ENCODE results near the gene DIP2C. TPM values are rescaled to one million over a fixed set of nuclear protein-coding genes. Genes with fewer than 3 reads are reported as not detected.

DIP2C gene
- total RNA-seq, 2 donors from 2014 or later: 21.1 to 23.8 TPM

DNA sequence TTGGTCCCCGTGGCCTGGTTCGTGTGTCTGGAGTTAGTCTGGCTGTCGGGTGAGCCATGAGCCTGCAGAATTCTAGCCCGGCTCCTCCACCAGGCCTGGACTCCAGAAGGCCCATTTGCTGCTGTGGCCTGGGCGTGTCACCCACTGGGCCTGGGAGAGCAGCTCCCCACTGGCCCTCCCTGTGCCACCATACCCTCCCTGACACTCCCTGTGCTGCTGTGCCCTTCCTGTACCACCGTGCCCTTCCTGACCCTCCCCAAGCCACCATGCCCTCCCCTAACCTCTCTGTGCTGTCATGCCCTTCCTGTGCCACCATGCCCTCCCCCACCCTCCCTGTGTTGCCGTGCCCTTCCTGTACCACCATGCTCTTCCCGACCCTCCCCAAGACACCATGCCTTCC, 39.1 kb upstream of the DIP2C start:
- DNase-seq (ENCODE audit: low spot score): no peak
- H3K27ac ChIP-seq: no peak overlapping the region
- H3K9me3 ChIP-seq: no peaks in the 10 kb centered on the region
- H3K36me3 ChIP-seq: no peaks in the 10 kb centered on the region
- H3K27me3 ChIP-seq: no peaks in the 10 kb centered on the region
- TF ChIP-seq, protein P1, sequence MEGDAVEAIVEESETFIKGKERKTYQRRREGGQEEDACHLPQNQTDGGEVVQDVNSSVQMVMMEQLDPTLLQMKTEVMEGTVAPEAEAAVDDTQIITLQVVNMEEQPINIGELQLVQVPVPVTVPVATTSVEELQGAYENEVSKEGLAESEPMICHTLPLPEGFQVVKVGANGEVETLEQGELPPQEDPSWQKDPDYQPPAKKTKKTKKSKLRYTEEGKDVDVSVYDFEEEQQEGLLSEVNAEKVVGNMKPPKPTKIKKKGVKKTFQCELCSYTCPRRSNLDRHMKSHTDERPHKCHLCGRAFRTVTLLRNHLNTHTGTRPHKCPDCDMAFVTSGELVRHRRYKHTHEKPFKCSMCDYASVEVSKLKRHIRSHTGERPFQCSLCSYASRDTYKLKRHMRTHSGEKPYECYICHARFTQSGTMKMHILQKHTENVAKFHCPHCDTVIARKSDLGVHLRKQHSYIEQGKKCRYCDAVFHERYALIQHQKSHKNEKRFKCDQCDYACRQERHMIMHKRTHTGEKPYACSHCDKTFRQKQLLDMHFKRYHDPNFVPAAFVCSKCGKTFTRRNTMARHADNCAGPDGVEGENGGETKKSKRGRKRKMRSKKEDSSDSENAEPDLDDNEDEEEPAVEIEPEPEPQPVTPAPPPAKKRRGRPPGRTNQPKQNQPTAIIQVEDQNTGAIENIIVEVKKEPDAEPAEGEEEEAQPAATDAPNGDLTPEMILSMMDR (IDR thresholded peaks at IDR 0.05): no peak
- H3K4me3 ChIP-seq: no peak overlapping the region
- H3K4me1 ChIP-seq: no peaks in the 10 kb centered on the region

DNA sequence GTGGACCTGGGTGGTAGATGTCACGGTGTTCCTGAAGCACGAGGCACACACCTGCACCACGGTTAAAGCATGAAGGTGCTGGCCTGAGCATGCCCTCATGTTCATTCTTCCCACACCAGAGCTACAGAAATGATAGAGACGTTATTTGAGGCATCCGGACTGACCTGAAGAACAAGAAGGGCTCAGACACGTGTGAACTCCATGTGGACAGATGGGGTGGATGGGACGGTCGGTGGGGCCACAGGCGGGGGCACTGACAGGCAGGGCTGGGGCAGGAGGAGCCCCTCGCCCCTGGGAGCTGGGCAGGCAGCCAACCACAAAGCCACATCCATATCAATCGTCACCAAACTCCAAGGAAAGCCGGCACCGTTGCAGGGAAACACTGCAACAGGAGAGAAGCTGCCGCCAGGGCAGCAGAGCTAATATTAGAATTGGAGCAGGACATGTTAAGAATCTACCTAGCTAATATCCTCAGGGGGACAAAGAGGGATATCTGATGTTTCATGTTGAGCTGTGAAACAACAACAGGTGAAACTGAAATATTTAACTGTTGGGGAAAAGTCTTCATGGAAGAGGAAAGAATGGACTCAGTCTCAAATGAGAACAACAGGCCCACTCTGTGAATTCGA, 37.8 kb upstream of the DIP2C start:
- no peak overlapping the region for H3K27ac ChIP-seq
- H3K27me3 ChIP-seq: no peaks in the 10 kb centered on the region
- no peaks in the 10 kb centered on the region for H3K9me3 ChIP-seq
- TF ChIP-seq, protein P1 (IDR thresholded peaks at IDR 0.05): no peak
- no peak overlapping the region for H3K4me3 ChIP-seq
- no peaks in the 10 kb centered on the region for H3K4me1 ChIP-seq
- no peak for DNase-seq (ENCODE audit: low spot score)
- no peaks in the 10 kb centered on the region for H3K36me3 ChIP-seq

GRCh38 chr10:725786-726185, 36.3 kb upstream of the DIP2C start:
- no peak for DNase-seq (ENCODE audit: low spot score)
- Histone ChIP-seq H3K4me1 (no peaks in the 10 kb centered on the region), H3K27ac (no peak overlapping the region), H3K4me3 (no peak overlapping the region), H3K36me3 (no peaks in the 10 kb centered on the region), H3K27me3 (no peaks in the 10 kb centered on the region), H3K9me3 (no peaks in the 10 kb centered on the region)
- TF ChIP-seq, protein P1 (IDR thresholded peaks at IDR 0.05): no peak

DNA sequence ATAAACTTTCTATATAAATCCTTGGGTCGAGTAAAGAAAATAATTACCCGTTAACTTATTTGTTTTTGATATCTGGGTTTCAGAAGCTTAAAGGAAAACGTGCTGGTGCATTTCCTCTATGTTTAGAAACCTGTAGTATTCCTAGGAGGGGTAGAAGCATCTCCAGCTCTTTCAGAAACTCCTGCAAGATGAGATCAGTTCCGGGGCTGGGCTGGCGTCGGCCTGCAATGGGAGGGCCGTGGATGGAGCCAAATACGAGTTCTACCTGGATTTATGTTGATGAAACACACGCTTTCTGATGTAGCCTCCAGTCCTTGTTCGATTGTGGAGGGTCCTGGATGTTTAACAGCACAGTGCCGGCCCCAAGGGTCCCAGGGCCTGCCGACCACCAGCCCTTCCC, 35.8 kb upstream of the DIP2C start:
- TF ChIP-seq, protein P1 (IDR thresholded peaks at IDR 0.05): no peak
- Histone ChIP-seq H3K9me3 (no peaks in the 10 kb centered on the region), H3K27ac (no peak overlapping the region), H3K4me3 (no peak overlapping the region), H3K4me1 (no peaks in the 10 kb centered on the region), H3K27me3 (no peaks in the 10 kb centered on the region), H3K36me3 (no peaks in the 10 kb centered on the region)
- no peak for DNase-seq (ENCODE audit: low spot score)

DNA sequence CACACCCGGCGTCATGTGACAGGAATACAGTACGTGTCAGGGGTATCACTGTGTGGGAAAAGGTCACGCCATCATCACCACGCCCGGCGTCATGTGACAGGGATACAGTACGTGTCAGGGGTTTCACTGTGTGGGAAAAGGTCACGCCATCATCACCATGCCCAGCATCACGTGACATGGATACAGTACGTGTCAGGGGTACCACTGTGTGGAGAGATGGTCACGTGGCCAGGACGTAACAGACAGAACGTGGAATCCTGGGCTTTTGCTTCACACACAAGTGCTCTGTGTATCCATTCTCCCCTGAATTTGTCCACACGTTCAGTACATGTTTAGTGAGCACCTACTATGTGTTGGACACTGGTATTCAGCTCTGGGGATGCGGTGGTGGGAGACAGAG, 34.5 kb upstream of the DIP2C start:
- TF ChIP-seq, protein P1 (IDR thresholded peaks at IDR 0.05): no peak
- H3K27ac ChIP-seq: no peak overlapping the region

More for the DNA sequence above, 34.5 kb upstream of the DIP2C start:
- H3K9me3 ChIP-seq: no peaks in the 10 kb centered on the region
- no peak overlapping the region for H3K4me3 ChIP-seq
- no peak for DNase-seq (ENCODE audit: low spot score)
- H3K4me1 ChIP-seq: no peaks in the 10 kb centered on the region
- no peaks in the 10 kb centered on the region for H3K36me3 ChIP-seq
- no peaks in the 10 kb centered on the region for H3K27me3 ChIP-seq
